ENCODE data around the gene DLG2.

- TF ChIP-seq POLR2AphosphoS5 (IDR thresholded peaks at IDR 0.05; ENCODE audit: low read depth, low read length) (no peak), TAF1 (IDR thresholded peaks at IDR 0.05; ENCODE audit: borderline replicate concordance, insufficient read depth, low read length) (no peak), REST (IDR thresholded peaks at IDR 0.05; ENCODE audit: insufficient read depth in 1 of 2, low read depth in 2 of 2, low read length in 2 of 2) (no peak), SIN3A (IDR thresholded peaks at IDR 0.05; ENCODE audit: borderline replicate concordance, insufficient read depth, low read length) (no peak)
Observed at GRCh38 chr11:83408946-83409345, 2218.2 kb downstream of the DLG2 start.
